Panc1 (cell line): ENCODE data around the gene DDIAS. TPM values are rescaled to one million over a fixed set of nuclear protein-coding genes. Genes with fewer than 3 reads are reported as not detected.

Source experiments
- ATAC-seq: fragments of 200-7000 bp; cut with Tn5 transposase; 2 replicates; pipeline ENCODE4 v1.9.1; 2020; ENCODE audit warnings: mild to moderate bottlenecking, moderate library complexity
- BruUV-seq: library from RNA; stranded (reverse); fragments of 400-500 nt; replicated peaks from 2 replicates; lab custom pipeline; 2021; lab: Mats Ljungman, UMichigan
- CTCF ChIA-PET: fragments of 300-600 bp; sonication (Branson Sonifier 250); formaldehyde crosslinking; loops from one replicate; lab custom pipeline; 2022; ENCODE audit warnings: antibody characterized with exemption; lab: Charles Lee
- POLR2A ChIA-PET: fragments of 300-600 bp; sonication (Branson Sonifier 250); formaldehyde crosslinking; loops from one replicate; lab custom pipeline; 2022; ENCODE audit warnings: antibody characterized with exemption; lab: Charles Lee
- DNase-seq: peaks from one replicate; pipeline ENCODE4 v3.0.0-alpha.2; 2010; ENCODE audit warnings: low read depth, low spot score
- H3K27ac ChIP-seq: 2 replicates; pipeline ENCODE4 v1.5.1; 2011; ENCODE audit warnings: mild to moderate bottlenecking, low read length, inconsistent platforms
- H3K27me3 ChIP-seq: fragments of 200-500 bp; sonication (Bioruptor generic); 2 replicates; pipeline ENCODE4 v1.6.0; 2014; ENCODE audit warnings: low read length, inconsistent platforms; ENCODE audit not compliant: control insufficient read depth, insufficient read depth
- H3K36me3 ChIP-seq: fragments of 200-500 bp; sonication (Bioruptor generic); 2 replicates; pipeline ENCODE4 v1.5.1; 2014; ENCODE audit warnings: inconsistent platforms, mild to moderate bottlenecking, low read length, moderate library complexity; ENCODE audit not compliant: control insufficient read depth, insufficient read depth
- H3K4me1 ChIP-seq: 2 replicates; pipeline ENCODE4 v1.5.1; 2011; ENCODE audit warnings: inconsistent platforms, mild to moderate bottlenecking, low read length, moderate library complexity; ENCODE audit not compliant: control insufficient read depth, insufficient read depth
- H3K4me3 ChIP-seq, 2 experiments: 2 replicates each; pipeline ENCODE4 v1.5.1; 2011 to 2012; ENCODE audit warnings: low read depth in 2 of 2, low read length in 2 of 2, mild to moderate bottlenecking in 2 of 2, inconsistent platforms in 1 of 2, moderate library complexity in 1 of 2
- H3K9me3 ChIP-seq: fragments of 200-500 bp; sonication (Bioruptor generic); 2 replicates; pipeline ENCODE4 v1.5.1; 2014; ENCODE audit warnings: low read depth, mild to moderate bottlenecking, inconsistent platforms, low read length, moderate library complexity; ENCODE audit not compliant: control insufficient read depth, insufficient read depth
- CTCF ChIP-seq: fragments of 450-650 bp; IDR thresholded peaks from 2 replicates; pipeline ENCODE4 v1.5.1; 2017; ENCODE audit warnings: mild to moderate bottlenecking
- POLR2AphosphoS5 ChIP-seq: IDR thresholded peaks from 2 replicates; pipeline ENCODE4 v1.6.1; 2012; ENCODE audit warnings: mild to moderate bottlenecking, low read depth, low read length, moderate library complexity
- REST ChIP-seq, 2 experiments: IDR thresholded peaks; 2 replicates each; pipeline ENCODE4 v1.6.1; 2011 to 2012; ENCODE audit warnings: low read depth in 2 of 2, control low read depth in 1 of 2, low read length in 1 of 2, mild to moderate bottlenecking in 1 of 2, moderate library complexity in 1 of 2; ENCODE audit not compliant: insufficient read depth in 1 of 2
- SIN3A ChIP-seq: IDR thresholded peaks from 2 replicates; pipeline ENCODE4 v1.6.1; 2012; ENCODE audit warnings: low read depth, mild to moderate bottlenecking, low read length, moderate library complexity, borderline replicate concordance; ENCODE audit not compliant: insufficient read depth
- TCF7L2 ChIP-seq: IDR thresholded peaks from 2 replicates; pipeline ENCODE4 v1.6.1; 2011; ENCODE audit warnings: mild to moderate bottlenecking, low read depth, low read length, inconsistent platforms
- in situ Hi-C: cut with HindIII; loops from 2 replicates; pipeline ENCODE4 v1.10.0; 2016; ENCODE audit warnings: low sequenced_read_pairs, low pct_unique_long_range_greater_than_20kb
- intact Hi-C: fragments of 100-400 bp; cut with micrococcal nuclease; formaldehyde crosslinking; loops from one replicate; pipeline ENCODE4 v1.10.0; 2022; ENCODE audit not compliant: unreplicated experiment
- total RNA-seq: library from RNA; stranded (reverse); gene quantifications from one replicate; pipeline ENCODE4 v1.2.1, GENCODE V29; 2021; ENCODE audit not compliant: unreplicated experiment

The DDIAS gene
- total RNA-seq, 1 experiment from 2014 or later = 22.9 TPM

GRCh38 chr11:82927264-82927880 lies 25.8 kb downstream of the DDIAS start:
- Histone ChIP-seq H3K9me3 (no peaks in the 10 kb centered on the region), H3K4me3 (no peak overlapping the region), H3K27ac (no peak overlapping the region), H3K4me1 (no peaks in the 10 kb centered on the region), H3K36me3 (peaks cover 5% of the 10 kb centered on the region; the same call in 1 of the 2 replicates), H3K27me3 (no peaks in the 10 kb centered on the region)
- intact Hi-C loops (loop anchor here (1.0 kb wide), 1 partner anchor 59 kb away; no protein-coding TSS in a partner anchor), in situ Hi-C loops (no loop called here)
- ATAC-seq (peak; percentile 93), DNase-seq (peak; percentile 43)
- TF ChIP-seq TCF7L2 = no peak
- no peak for TF ChIP-seq POLR2AphosphoS5
- peak; percentile 87; the same call in 1 of the 2 replicates for TF ChIP-seq CTCF
- no peak for TF ChIP-seq REST (IDR thresholded peaks at IDR 0.05; ENCODE audit: insufficient read depth in 1 of 2, low read depth in 2 of 2, low read length in 1 of 2)
- TF ChIP-seq SIN3A = no peak
- ChIA-PET POLR2A (interaction anchor here (0.7 kb wide), 1 partner anchor 15 kb away, joined by 3 read pairs; no protein-coding TSS in a partner anchor), CTCF (interaction anchor here (0.7 to 1.0 kb wide), 2 partner anchors 26 to 60 kb away, joined by 3 to 5 read pairs; partner anchors contain the start of gene DDIAS)
- no TSS peak for BruUV-seq

GRCh38 chr11:82929121-82929520 lies 27.6 kb downstream of the DDIAS start:
- no peaks in the 10 kb centered on the region for H3K4me1 ChIP-seq
- no peaks in the 10 kb centered on the region for H3K9me3 ChIP-seq
- H3K27me3 ChIP-seq = no peaks in the 10 kb centered on the region
- ChIA-PET CTCF (interaction anchor here (0.7 kb wide), 1 partner anchor 8 kb away, joined by 4 read pairs; no protein-coding TSS in a partner anchor), POLR2A (no interaction called here)
- TF ChIP-seq CTCF = no peak
- intact Hi-C loops (no loop called here), in situ Hi-C loops (no loop called here)
- no TSS peak for BruUV-seq
- peaks cover 13% of the 10 kb centered on the region for H3K36me3 ChIP-seq
- no peak for DNase-seq
- no peak overlapping the region for H3K4me3 ChIP-seq
- H3K27ac ChIP-seq = no peak overlapping the region
- no peak for ATAC-seq
